H1 (cell line): ENCODE data around the gene SIPA1L3. TPM values are rescaled to one million over a fixed set of nuclear protein-coding genes. Genes with fewer than 3 reads are reported as not detected.

Experiments
- ASH2L ChIP-seq: fragments of 200-600, 300-600 bp; sonication (generic); IDR thresholded peaks from one replicate; pipeline ENCODE4 v1.7.1; 2017; ENCODE audit warnings: low read length
- ATF2 ChIP-seq: IDR thresholded peaks from 2 replicates; pipeline ENCODE4 v1.6.1; 2012; ENCODE audit warnings: low read length, inconsistent platforms
- NRF1 ChIP-seq: IDR thresholded peaks from 2 replicates; pipeline ENCODE4 v1.6.1; 2011; ENCODE audit warnings: mild to moderate bottlenecking, low read depth, low read length, improper control_type of control experiment
- SIRT6 ChIP-seq: IDR thresholded peaks from one replicate; pipeline ENCODE4 v1.7.1; 2012; ENCODE audit warnings: low read length, inconsistent platforms
- USF2 ChIP-seq: IDR thresholded peaks from 2 replicates; pipeline ENCODE4 v1.6.1; 2011; ENCODE audit warnings: low read length, improper control_type of control experiment
- polyA plus RNA-seq, 7 experiments: library from polyadenylated mRNA; depleted of rRNA in 3 of 7; stranded (reverse) in 5 of 7; unstranded in 2 of 7; fragments of >200 nt in 5 of 7; fragments of 200-250 nt in 2 of 7; gene quantifications; 1 replicate in 5 of 7; 2 replicates in 1 of 7; 4 replicates in 1 of 7; pipeline versions ENCODE4 v1.2.1 to v1.2.3, GENCODE V29; 2011 to 2013; ENCODE audit warnings: missing spikeins in 2 of 7, mixed read lengths in 2 of 7
- total RNA-seq: library from RNA; stranded (reverse); fragmentation: NEBNext Ultra II Directional; extraction: Animal tissue kit (Norgen Biotek cat#: 25700); gene quantifications from 2 replicates; pipeline ENCODE4 v1.2.1, GENCODE V29; 2021

SIPA1L3 gene
- total and polyA plus RNA-seq, 2 of the 8 experiments (the other 6 are each of a cell fraction or from before 2014, with no cell fraction given), result 15.0 to 54.9 TPM

- TF ChIP-seq ATF2 (no peak), SIRT6 (no peak), USF2 (no peak), ASH2L (no peak), NRF1 (no peak)
Observed at GRCh38 chr19:38005224-38005614, 98.2 kb downstream of the SIPA1L3 start (continued).
